K562 (cell line): ENCODE data around the gene XBP1. TPM values are rescaled to one million over a fixed set of nuclear protein-coding genes. Genes with fewer than 3 reads are reported as not detected.

Source experiments
- COPS2 ChIP-seq: fragments of 450-650 bp; conservative IDR thresholded peaks from 2 replicates; pipeline ENCODE4 v1.6.1; 2016; ENCODE audit warnings: mild to moderate bottlenecking, moderate library complexity
- EP400 ChIP-seq: fragments of 450-650 bp; IDR thresholded peaks from 2 replicates; pipeline ENCODE4 v1.6.1; 2017; ENCODE audit warnings: antibody characterized with exemption, mild to moderate bottlenecking, moderate library complexity
- MCM2 ChIP-seq: fragments of 450-650 bp; IDR thresholded peaks from 2 replicates; pipeline ENCODE4 v1.6.1; 2017; ENCODE audit warnings: low read depth, mild to moderate bottlenecking
- NR2C2 ChIP-seq, 2 experiments: fragments of 200-800 bp in 1 of 2; sonication (Bioruptor generic) in 1 of 2; sonication (generic) in 1 of 2; formaldehyde crosslinking in 1 of 2; IDR thresholded peaks; 2 replicates each; pipeline versions ENCODE4 v1.6.1 to v1.8.0; 2016 to 2022; ENCODE audit warnings: mild to moderate bottlenecking in 1 of 2, missing compliant biosample characterization in 1 of 2, missing genetic modification characterization in 1 of 2, missing genetic modification reagents in 1 of 2
- POLR2G ChIP-seq: fragments of 200-400 bp; formaldehyde crosslinking; IDR thresholded peaks from 2 replicates; pipeline ENCODE4 v1.6.1; 2017; ENCODE audit warnings: low read depth, mild to moderate bottlenecking, antibody characterized with exemption, low read length, moderate library complexity
- POLR2H ChIP-seq: IDR thresholded peaks from 2 replicates; pipeline ENCODE4 v1.6.1; 2016; ENCODE audit warnings: missing genetic modification characterization, low read depth, mild to moderate bottlenecking, control low read depth, missing compliant biosample characterization, moderate library complexity
- SIX5 ChIP-seq, 2 experiments: IDR thresholded peaks; 2 replicates each; pipeline ENCODE4 v1.6.1; 2011; ENCODE audit warnings: low read length in 2 of 2, borderline replicate concordance in 1 of 2, low read depth in 1 of 2, mild to moderate bottlenecking in 1 of 2, moderate library complexity in 1 of 2; ENCODE audit not compliant: insufficient read depth in 1 of 2
- SMAD2 ChIP-seq: fragments of 150-350 bp; IDR thresholded peaks from 2 replicates; pipeline ENCODE4 v1.6.1; 2014; ENCODE audit warnings: low read depth, mild to moderate bottlenecking, low read length
- STAT5A ChIP-seq: IDR thresholded peaks from 2 replicates; pipeline ENCODE4 v1.6.1; 2012; ENCODE audit warnings: low read length, inconsistent platforms, borderline replicate concordance
- ZNF134 ChIP-seq: fragments of 250-450 bp; sonication (Bioruptor Pico); conservative IDR thresholded peaks from 2 replicates; pipeline ENCODE4 v1.4.0; 2020
- ZNF217 ChIP-seq: sonication (generic); formaldehyde crosslinking; IDR thresholded peaks from 2 replicates; pipeline ENCODE4 v1.8.0; 2022; ENCODE audit warnings: mild to moderate bottlenecking, missing genetic modification reagents
- ZNF384 ChIP-seq: IDR thresholded peaks from 2 replicates; pipeline ENCODE4 v1.6.1; 2012; ENCODE audit warnings: low read depth, low read length, improper control_type of control experiment
- polyA plus RNA-seq, 8 experiments: library from polyadenylated mRNA; depleted of rRNA in 4 of 8; stranded (reverse) in 5 of 8; unstranded in 3 of 8; fragments of >200 nt; fragmentation: Nextera tagmentation in 2 of 8; fragmentation: Illumina TruSeq in 1 of 8; extraction: Ambion mirVana in 2 of 8; extraction: Trizol in 1 of 8; gene quantifications; 2 replicates each; pipeline versions ENCODE4 v1.2.1 to v1.2.3, GENCODE V29; 2011 to 2014; ENCODE audit warnings: inconsistent platforms in 1 of 8, missing spikeins in 1 of 8
- total RNA-seq, 7 experiments: library from RNA; depleted of rRNA in 6 of 7; stranded (reverse); fragments of >200 nt in 6 of 7; fragmentation: Illumina TruSeq in 2 of 7; extraction: Trizol in 2 of 7; gene quantifications; 2 replicates each; pipeline versions ENCODE4 v1.2.1 to v1.2.3, GENCODE V29; 2011 to 2021; ENCODE audit warnings: low replicate concordance in 1 of 7
- TF ChIP-seq, protein P1 (sequence below), 3 experiments: fragments of 200-800 bp in 1 of 3; sonication (Bioruptor generic) in 1 of 3; sonication (generic) in 1 of 3; formaldehyde crosslinking in 1 of 3; IDR thresholded peaks; 2 replicates each; pipeline versions ENCODE4 v1.6.1 to v1.8.0; 2016 to 2022; ENCODE audit warnings: mild to moderate bottlenecking in 2 of 3, missing compliant biosample characterization in 2 of 3, missing genetic modification characterization in 2 of 3, missing genetic modification reagents in 1 of 3
- TF ChIP-seq, protein P2 (sequence below): IDR thresholded peaks from 2 replicates; pipeline ENCODE4 v1.6.1; 2011; ENCODE audit not compliant: insufficient read length; ENCODE audit errors: extremely low read depth
- TF ChIP-seq, protein P3 (sequence below): fragments of 200-800 bp; sonication (Bioruptor generic); IDR thresholded peaks from 2 replicates; pipeline ENCODE4 v1.6.1; 2017; ENCODE audit warnings: missing genetic modification characterization, missing compliant biosample characterization
- TF ChIP-seq, protein P4 (sequence below), 2 experiments: fragments of 450-650 bp; conservative IDR thresholded peaks; 2 replicates each; pipeline ENCODE4 v1.6.1; 2017; ENCODE audit warnings: mild to moderate bottlenecking in 2 of 2, moderate library complexity in 2 of 2

The XBP1 gene
- total and polyA plus RNA-seq, 9 of the 15 experiments (the other 6 are each of a cell fraction or from before 2014, with no cell fraction given): 25.0 to 218 (median 94.6) TPM

DNA sequence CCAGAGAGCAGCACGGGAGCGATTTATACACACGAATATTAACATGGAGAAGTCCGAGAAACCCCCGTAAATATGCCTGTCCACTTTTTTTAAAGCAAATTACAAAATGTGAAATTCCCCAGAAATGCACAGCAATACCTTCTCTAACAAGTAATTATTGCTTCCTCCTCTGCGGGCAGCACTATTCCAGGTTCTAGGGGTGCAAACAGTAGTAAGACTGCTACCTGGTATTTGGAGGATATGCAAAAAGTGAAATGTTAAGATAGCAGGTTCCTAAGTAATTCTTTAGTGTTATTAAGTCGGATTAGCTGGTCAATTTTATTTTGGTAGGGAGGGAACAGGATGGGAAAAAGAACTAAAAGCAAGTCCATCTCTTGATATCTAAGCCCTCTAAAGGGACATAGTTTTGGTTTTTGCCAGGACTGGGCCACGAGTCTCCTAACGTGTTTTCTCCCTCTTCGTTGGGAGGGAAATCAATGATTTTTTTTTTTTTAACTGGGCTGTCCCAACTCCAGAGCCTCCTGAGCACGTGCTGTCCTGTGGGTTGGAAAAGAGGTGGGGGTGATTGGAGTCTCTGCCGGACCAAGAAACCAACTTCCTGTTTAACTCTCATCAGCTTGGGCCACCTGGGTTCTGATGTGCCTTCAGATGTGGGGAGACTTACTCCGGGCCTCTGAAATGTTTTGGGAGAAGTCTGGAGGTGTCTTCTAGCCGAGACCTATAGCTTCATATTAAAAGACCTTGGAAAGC, 1.7 kb upstream of the XBP1 start (continued):
- TF ChIP-seq, protein P1, sequence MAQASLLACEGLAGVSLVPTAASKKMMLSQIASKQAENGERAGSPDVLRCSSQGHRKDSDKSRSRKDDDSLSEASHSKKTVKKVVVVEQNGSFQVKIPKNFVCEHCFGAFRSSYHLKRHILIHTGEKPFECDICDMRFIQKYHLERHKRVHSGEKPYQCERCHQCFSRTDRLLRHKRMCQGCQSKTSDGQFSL (CRISPR knock-in tag; IDR thresholded peaks at IDR 0.05): no peak
- TF ChIP-seq, protein P1 (tag; IDR thresholded peaks at IDR 0.05): no peak
- TF ChIP-seq, protein P2, sequence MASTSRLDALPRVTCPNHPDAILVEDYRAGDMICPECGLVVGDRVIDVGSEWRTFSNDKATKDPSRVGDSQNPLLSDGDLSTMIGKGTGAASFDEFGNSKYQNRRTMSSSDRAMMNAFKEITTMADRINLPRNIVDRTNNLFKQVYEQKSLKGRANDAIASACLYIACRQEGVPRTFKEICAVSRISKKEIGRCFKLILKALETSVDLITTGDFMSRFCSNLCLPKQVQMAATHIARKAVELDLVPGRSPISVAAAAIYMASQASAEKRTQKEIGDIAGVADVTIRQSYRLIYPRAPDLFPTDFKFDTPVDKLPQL: no peak
- TF ChIP-seq SMAD2 (no peak), POLR2G (no peak), ZNF217 (CRISPR knock-in tag) (no peak), STAT5A (no peak), NR2C2 (CRISPR knock-in tag; IDR thresholded peaks at IDR 0.05) (no peak), NR2C2 (tag; IDR thresholded peaks at IDR 0.05) (no peak), POLR2H (tag) (no peak), SIX5 (IDR thresholded peaks at IDR 0.05; ENCODE audit: borderline replicate concordance in 1 of 2, insufficient read depth in 1 of 2, low read depth in 1 of 2, low read length in 2 of 2) (no peak), MCM2 (no peak), ZNF384 (peak; percentile 76), COPS2 (no peak), ZNF134 (CRISPR knock-in tag) (no peak), EP400 (peak; percentile 67; the same call in 1 of the 2 replicates)
- TF ChIP-seq, protein P3, sequence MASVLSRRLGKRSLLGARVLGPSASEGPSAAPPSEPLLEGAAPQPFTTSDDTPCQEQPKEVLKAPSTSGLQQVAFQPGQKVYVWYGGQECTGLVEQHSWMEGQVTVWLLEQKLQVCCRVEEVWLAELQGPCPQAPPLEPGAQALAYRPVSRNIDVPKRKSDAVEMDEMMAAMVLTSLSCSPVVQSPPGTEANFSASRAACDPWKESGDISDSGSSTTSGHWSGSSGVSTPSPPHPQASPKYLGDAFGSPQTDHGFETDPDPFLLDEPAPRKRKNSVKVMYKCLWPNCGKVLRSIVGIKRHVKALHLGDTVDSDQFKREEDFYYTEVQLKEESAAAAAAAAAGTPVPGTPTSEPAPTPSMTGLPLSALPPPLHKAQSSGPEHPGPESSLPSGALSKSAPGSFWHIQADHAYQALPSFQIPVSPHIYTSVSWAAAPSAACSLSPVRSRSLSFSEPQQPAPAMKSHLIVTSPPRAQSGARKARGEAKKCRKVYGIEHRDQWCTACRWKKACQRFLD: no peak
- TF ChIP-seq, protein P4, sequence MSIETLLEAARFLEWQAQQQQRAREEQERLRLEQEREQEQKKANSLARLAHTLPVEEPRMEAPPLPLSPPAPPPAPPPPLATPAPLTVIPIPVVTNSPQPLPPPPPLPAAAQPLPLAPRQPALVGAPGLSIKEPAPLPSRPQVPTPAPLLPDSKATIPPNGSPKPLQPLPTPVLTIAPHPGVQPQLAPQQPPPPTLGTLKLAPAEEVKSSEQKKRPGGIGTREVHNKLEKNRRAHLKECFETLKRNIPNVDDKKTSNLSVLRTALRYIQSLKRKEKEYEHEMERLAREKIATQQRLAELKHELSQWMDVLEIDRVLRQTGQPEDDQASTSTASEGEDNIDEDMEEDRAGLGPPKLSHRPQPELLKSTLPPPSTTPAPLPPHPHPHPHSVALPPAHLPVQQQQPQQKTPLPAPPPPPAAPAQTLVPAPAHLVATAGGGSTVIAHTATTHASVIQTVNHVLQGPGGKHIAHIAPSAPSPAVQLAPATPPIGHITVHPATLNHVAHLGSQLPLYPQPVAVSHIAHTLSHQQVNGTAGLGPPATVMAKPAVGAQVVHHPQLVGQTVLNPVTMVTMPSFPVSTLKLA (conservative IDR thresholded peaks at IDR 0.05): peak; percentile 69 to 71
